22Rv1 (cell line): ENCODE measurements around the gene KLHL7.

Source experiments
- CTCF ChIP-seq: fragments of 450-650 bp; IDR thresholded peaks from 2 replicates; pipeline ENCODE4 v1.5.1; 2017; ENCODE audit warnings: mild to moderate bottlenecking
- ZFX ChIP-seq: fragments of 450-650 bp; IDR thresholded peaks from 2 replicates; pipeline ENCODE4 v1.6.1; 2017; ENCODE audit warnings: antibody characterized with exemption, borderline replicate concordance

GRCh38 chr7:23062452-23062851 lies 43.1 kb upstream of the KLHL7 start:
- no peak for TF ChIP-seq CTCF
- TF ChIP-seq ZFX, result no peak
